ENCODE data around the gene ARID3C.

Gene ARID3C

DNA sequence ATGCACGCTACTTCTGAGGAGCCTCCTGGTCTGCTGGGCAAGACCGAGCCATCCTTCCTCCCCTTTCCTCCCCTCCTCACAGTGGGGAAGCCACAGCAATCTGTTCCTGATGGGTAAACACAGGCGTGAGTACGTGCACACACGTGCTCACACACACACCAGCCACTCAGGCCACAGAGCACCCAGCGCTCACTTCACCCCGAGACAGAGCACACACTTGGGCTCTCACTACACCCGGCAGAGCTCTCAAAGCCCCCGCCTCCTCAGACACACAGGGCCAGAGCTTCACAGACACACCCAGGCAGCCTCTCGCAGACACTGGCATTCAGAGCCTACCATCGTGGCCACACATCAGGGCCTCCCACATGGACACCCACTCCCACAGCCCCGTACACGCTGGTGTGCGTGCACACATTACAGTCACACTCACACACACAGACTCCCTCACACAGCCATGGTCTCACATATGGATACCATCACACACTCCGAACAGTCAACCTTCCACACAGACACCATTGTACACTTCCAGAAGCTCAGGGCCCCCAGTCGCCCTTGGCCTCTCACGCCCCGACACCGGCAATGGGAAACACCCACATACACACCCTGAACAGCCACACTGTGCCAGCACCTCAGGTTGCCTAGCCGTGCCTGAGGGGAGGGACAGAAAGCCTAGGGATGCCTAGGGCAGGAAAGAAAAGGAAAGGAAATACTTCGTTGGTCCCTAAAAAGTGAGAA is 52.8 kb downstream of the ARID3C start:
- DNase-seq: no peak

- DNase-seq: no peak
Measured at GRCh38 chr9:34575241-34575640, 53.6 kb downstream of the ARID3C start.

DNA sequence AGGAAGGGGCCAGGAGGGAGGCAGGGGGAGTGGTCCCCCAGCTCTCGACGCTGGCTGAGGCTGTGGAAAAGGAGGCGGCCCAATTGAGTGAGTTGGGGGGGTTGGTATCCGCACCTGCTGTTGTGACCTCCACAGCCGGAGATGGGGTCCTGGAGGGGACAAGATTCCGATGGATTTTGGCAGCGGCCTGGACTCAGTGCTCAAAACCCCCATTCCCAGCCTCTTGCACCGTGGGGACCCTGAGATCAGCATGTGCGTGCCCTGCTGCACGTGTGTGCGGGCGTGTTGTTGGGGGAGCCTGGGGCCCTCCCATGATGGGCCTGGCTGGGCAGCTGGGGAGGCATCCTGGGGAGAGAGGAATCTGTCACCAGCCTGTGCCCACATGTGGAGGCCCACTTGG is 54.3 kb downstream of the ARID3C start:
- no peak for DNase-seq

- DNase-seq: no peak
Measured at GRCh38 chr9:34573599-34574325, 55.1 kb downstream of the ARID3C start.

DNA sequence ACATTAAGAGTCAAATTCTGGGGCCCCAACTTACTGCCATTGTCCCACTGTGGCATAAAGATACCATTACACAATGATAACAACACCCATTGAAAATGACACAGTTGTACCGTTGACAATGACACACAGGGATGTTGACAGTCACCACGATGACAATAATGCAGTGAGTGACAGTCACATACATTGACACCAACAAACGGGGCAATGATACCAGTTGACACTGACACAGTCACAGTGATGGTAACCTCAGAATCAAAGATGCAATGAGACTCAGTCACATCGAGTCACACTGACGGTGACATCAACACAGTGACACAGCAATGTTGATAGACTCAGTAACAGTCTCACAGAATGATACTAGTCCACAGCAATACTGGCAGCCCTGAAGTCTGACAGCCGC is 56.2 kb downstream of the ARID3C start:
- DNase-seq: no peak

DNA sequence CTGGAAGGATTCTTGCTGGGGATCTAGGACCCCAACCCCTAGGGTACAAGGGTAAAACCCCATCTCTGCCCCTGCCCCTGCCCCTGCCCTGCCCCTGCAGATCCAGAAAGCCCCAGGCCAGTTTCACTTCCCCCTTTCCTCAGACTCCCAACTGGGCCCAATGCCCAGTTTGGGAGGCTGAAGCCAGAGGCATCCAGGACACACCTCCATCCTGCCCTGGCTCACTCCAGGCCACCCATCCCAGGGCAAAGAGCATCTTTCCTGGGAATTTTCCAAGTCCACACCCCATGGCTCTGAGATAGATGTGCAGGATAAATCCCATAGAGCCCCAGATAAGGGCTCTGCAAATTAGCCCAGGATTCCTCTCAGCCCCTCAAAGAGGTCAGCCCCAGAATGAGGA is 56.8 kb downstream of the ARID3C start:
- DNase-seq: no peak

GRCh38 chr9:34571481-34571810 is 57.4 kb downstream of the ARID3C start:
- DNase-seq: no peak

Measured in NCI-H2029 treated with DMSO at 0.1 percent for 48 hours (cell line).